Vagina (tissue), 2 donors: Measurements from ENCODE around the gene XK. TPM values are rescaled to one million over a fixed set of nuclear protein-coding genes. Genes with fewer than 3 reads are reported as not detected.
"Not testable (repeated sequence)": the region's sequence is repeated elsewhere in the genome, so short reads cannot be mapped to it uniquely, and the experiment has no call there.

Experiments
- DNase-seq, 2 donors: peaks; one replicate each; pipeline ENCODE4 v3.0.0-alpha.2; 2017; ENCODE audit errors: extremely low spot score in 2 of 2
- H3K27ac ChIP-seq: fragments of 200-600 bp; sonication (generic); one replicate; pipeline ENCODE4 v1.5.1; 2019
- H3K27me3 ChIP-seq: fragments of 200-600 bp; sonication (generic); one replicate; pipeline ENCODE4 v1.5.1; 2019
- H3K36me3 ChIP-seq, 2 donors: fragments of 200-600 bp; sonication (generic); one replicate each; pipeline ENCODE4 v1.5.1; 2017 to 2019
- H3K4me1 ChIP-seq: fragments of 200-600 bp; sonication (generic); one replicate; pipeline ENCODE4 v1.5.1; 2019
- H3K4me3 ChIP-seq, 2 donors: fragments of 200-600 bp; sonication (generic); 1 replicate in 1 of 2; 2 replicates in 1 of 2; pipeline ENCODE4 v1.5.1; 2016 to 2019
- H3K9me3 ChIP-seq: fragments of 200-600 bp; sonication (generic); one replicate; pipeline ENCODE4 v1.5.1; 2019
- POLR2A ChIP-seq, 2 donors: fragments of 450-650 bp; IDR thresholded peaks; one replicate each; pipeline ENCODE4 v1.6.1; 2017; ENCODE audit warnings: antibody characterized with exemption in 2 of 2, mild to moderate bottlenecking in 2 of 2, moderate library complexity in 2 of 2
- POLR2AphosphoS5 ChIP-seq, 2 donors: sonication (generic); formaldehyde crosslinking; IDR thresholded peaks; one replicate each; pipeline ENCODE4 v1.9.0; 2017; ENCODE audit warnings: antibody characterized with exemption in 2 of 2, mild to moderate bottlenecking in 2 of 2, low read depth in 1 of 2; ENCODE audit not compliant: insufficient read depth in 1 of 2
- intact Hi-C: fragments of 100-400 bp; cut with DNase I; formaldehyde crosslinking; loops from one replicate; pipeline ENCODE4 v1.15.1; 2023
- total RNA-seq: library from RNA; depleted of rRNA; stranded (reverse); fragments of >200 nt; gene quantifications from one replicate; pipeline ENCODE4 v1.2.3, GENCODE V29; 2016
- TF ChIP-seq, protein P1 (sequence below), 3 experiments: fragments of 450-650 bp in 2 of 3; fragments of 200-600 bp in 1 of 3; sonication (generic) in 1 of 3; IDR thresholded peaks; one replicate each; pipeline ENCODE4 v1.5.1; 2017 to 2019; ENCODE audit warnings: antibody characterized with exemption in 3 of 3, mild to moderate bottlenecking in 2 of 3, moderate library complexity in 2 of 3

XK gene
- total RNA-seq, 1 donor from 2014 or later: 2.0 TPM

DNA sequence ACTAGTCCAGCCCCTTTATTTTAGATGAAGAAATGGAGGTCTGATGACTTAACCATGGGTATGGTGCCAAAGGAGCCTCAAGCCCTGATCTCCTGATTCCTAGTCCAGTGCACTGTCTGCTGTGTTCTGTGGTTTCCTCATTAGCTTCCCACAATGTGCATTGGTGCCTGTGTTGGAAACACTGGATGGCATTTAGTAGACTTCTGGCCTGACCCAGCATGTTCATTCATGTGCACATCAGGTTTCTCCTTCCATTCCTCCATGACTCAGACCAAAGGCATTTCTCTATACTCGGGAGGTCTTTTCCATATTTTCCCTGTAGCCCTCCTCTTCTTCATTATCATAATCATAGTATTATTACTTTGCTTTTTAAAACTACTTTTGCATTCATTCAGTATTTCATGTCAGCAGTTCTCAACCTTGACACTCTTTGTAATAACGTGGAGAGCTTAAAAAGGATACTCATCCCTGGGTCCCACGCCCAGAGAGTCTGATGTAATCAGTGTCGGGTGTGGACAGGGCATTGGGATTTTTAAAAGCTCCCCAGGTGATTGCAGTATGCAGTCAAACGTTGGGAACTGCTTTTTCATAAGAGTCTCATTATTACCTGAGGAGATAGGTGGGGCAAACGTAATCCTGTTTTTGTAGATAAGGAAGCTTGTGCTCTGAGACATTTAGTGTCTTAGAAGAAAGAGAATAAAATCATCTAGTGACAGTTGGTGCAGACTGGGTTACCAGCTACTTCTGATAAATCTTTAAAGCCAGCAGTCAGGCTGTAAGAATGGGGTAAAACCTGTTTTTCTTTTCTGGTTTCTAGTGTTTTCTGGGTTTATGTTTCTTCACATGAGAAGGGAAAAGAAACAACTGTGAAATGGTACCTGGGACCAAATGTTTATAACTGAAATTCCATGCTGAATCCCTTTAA is 40.9 kb upstream of the XK start:
- Histone ChIP-seq H3K4me1 (no peaks in the 10 kb centered on the region), H3K36me3 (no peaks in the 10 kb centered on the region), H3K9me3 (no peaks in the 10 kb centered on the region), H3K4me3 (no peak overlapping the region), H3K27me3 (no peaks in the 10 kb centered on the region), H3K27ac (no peak overlapping the region)
- DNase-seq: no peak
- intact Hi-C loops: no loop called here
- no peak for TF ChIP-seq POLR2AphosphoS5 (IDR thresholded peaks at IDR 0.05; ENCODE audit: insufficient read depth in 1 of 2, low read depth in 1 of 2)
- no peak for TF ChIP-seq POLR2A (IDR thresholded peaks at IDR 0.05)
- TF ChIP-seq, protein P1, sequence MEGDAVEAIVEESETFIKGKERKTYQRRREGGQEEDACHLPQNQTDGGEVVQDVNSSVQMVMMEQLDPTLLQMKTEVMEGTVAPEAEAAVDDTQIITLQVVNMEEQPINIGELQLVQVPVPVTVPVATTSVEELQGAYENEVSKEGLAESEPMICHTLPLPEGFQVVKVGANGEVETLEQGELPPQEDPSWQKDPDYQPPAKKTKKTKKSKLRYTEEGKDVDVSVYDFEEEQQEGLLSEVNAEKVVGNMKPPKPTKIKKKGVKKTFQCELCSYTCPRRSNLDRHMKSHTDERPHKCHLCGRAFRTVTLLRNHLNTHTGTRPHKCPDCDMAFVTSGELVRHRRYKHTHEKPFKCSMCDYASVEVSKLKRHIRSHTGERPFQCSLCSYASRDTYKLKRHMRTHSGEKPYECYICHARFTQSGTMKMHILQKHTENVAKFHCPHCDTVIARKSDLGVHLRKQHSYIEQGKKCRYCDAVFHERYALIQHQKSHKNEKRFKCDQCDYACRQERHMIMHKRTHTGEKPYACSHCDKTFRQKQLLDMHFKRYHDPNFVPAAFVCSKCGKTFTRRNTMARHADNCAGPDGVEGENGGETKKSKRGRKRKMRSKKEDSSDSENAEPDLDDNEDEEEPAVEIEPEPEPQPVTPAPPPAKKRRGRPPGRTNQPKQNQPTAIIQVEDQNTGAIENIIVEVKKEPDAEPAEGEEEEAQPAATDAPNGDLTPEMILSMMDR (IDR thresholded peaks at IDR 0.05): no peak

DNA sequence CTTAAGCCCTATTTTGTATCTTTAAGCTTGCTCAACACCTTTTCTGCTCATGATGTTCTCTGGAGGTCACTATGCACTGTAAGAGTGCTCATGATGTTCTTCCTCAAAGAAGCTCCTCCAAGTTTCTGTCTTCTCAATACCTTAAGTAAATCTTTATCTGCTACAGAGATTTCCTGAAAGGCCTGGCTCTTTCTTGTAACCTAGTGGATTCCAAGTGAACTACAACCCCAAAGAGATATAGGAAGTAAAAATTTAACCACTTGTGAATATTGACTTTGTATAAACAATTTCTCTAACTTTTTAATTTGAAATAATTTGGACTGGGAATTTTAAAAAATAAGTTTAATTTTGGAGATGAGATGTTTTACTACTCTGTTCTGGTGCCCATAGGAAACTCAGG is 39.3 kb upstream of the XK start:
- H3K27ac ChIP-seq: no peak overlapping the region
- TF ChIP-seq, protein P1 (IDR thresholded peaks at IDR 0.05): no peak
- no peak for TF ChIP-seq POLR2A (IDR thresholded peaks at IDR 0.05)
- TF ChIP-seq POLR2AphosphoS5 (IDR thresholded peaks at IDR 0.05; ENCODE audit: insufficient read depth in 1 of 2, low read depth in 1 of 2): no peak
- DNase-seq: no peak

DNA sequence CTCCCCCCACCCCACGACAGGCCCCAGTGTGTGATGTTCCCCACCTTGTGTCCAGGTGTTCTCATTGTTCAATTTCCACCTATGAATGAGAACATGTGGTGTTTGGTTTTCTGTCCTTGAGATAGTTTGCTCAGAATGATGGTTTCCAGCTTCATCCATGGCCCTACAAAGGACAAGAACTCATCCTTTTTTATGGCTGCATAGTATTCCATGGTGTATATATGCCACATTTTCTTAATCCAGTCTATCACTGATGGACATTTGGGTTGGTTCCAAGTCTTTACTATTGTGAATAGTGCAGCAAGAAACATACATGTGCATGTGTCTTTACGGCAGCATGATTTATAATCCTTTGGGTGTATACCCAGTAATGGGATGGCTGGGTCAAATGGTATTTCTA is 34.7 kb upstream of the XK start:
- intact Hi-C loops: not testable (repeated sequence)

More for the DNA sequence above, 39.3 kb upstream of the XK start:
- Histone ChIP-seq H3K4me1 (no peaks in the 10 kb centered on the region), H3K9me3 (no peaks in the 10 kb centered on the region), H3K4me3 (no peak overlapping the region), H3K36me3 (no peaks in the 10 kb centered on the region), H3K27me3 (no peaks in the 10 kb centered on the region)
- intact Hi-C loops: no loop called here

DNA sequence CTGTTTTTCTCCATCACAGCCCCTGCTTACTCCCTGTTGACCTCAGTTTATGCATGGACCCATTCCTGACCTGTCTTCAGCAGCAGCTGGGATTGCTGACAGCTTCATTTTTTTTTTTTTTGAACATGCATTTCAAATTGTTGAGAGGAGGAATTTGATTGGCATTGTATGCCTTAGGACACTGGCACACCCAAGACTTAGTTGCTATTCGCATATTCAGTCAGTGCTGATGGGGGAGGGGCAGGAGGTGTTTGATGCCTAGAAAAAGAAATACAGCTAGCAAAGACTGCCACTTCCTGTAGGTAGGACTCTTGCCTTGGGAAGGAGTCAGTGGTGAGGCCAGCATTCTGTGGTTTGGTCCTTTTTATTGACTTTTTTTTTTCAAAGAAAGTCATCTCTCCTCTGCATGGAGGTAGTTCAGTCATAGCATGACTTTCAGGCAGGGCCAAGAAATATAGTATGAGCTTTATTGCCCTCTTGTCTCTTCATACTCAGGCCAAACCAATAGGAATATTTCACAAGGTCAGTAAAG is 33.6 kb upstream of the XK start:
- H3K27ac ChIP-seq: no peak overlapping the region
- TF ChIP-seq POLR2AphosphoS5 (IDR thresholded peaks at IDR 0.05; ENCODE audit: insufficient read depth in 1 of 2, low read depth in 1 of 2): no peak
- TF ChIP-seq, protein P1 (IDR thresholded peaks at IDR 0.05): no peak
- TF ChIP-seq POLR2A (IDR thresholded peaks at IDR 0.05): no peak
- DNase-seq: no peak
- intact Hi-C loops: no loop called here
- no peaks in the 10 kb centered on the region for H3K36me3 ChIP-seq
- H3K9me3 ChIP-seq: no peaks in the 10 kb centered on the region
- no peaks in the 10 kb centered on the region for H3K27me3 ChIP-seq
- H3K4me3 ChIP-seq: no peak overlapping the region
- no peaks in the 10 kb centered on the region for H3K4me1 ChIP-seq

More for the DNA sequence above, 34.7 kb upstream of the XK start:
- H3K36me3 ChIP-seq, DNase-seq, H3K4me3 ChIP-seq, H3K27ac ChIP-seq, H3K4me1 ChIP-seq, H3K9me3 ChIP-seq, H3K27me3 ChIP-seq: not testable (repeated sequence)

DNA sequence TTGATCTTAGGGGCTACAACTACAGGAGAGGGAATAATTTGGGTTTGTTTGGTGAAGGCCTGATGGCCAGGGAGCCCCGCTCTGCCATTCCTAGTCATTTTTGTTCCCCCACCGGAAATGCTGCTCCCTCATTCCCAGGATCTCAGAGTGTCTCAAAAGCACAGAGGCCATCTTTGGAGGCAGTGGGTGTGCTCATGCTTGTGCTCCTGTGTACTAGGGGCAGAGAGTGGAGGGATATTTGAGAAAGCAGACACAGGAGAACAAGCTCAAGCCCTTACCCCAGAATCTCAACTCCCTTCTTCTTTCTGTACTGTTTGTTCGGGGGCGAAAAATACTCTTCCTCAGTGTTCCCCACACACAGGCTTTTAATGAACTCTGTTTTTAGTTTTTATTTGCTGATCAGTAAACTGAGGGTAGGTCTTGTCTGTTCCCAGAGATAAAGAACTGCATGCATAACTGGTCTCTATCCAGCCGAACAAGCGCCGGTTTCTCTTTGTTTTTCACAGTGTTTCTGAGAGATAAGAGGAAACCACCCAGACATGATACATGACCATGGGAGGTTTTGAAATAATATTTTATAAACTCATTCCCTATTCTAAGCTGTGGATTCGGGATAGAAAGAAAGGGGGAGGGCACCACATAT is 32.9 kb upstream of the XK start:
- H3K27me3 ChIP-seq: no peaks in the 10 kb centered on the region
- H3K27ac ChIP-seq: no peak overlapping the region
- H3K9me3 ChIP-seq: no peaks in the 10 kb centered on the region
- TF ChIP-seq POLR2A (IDR thresholded peaks at IDR 0.05): no peak
- TF ChIP-seq, protein P1 (IDR thresholded peaks at IDR 0.05): no peak
- TF ChIP-seq POLR2AphosphoS5 (IDR thresholded peaks at IDR 0.05; ENCODE audit: insufficient read depth in 1 of 2, low read depth in 1 of 2): no peak
- intact Hi-C loops: no loop called here
- no peak for DNase-seq
- no peak overlapping the region for H3K4me3 ChIP-seq
- no peaks in the 10 kb centered on the region for H3K36me3 ChIP-seq
- no peaks in the 10 kb centered on the region for H3K4me1 ChIP-seq
